HG03045 (cell line): ENCODE results near the gene ARHGDIG.
"Not testable (repeated sequence)": the region's sequence is repeated elsewhere in the genome, so short reads cannot be mapped to it uniquely, and the experiment has no call there.

Experiments
- ATAC-seq: cut with Tn5 transposase; IDR thresholded peaks from one replicate; pipeline ENCODE4 v1.9.1; 2021; ENCODE audit warnings: mild to moderate bottlenecking, moderate library complexity; ENCODE audit not compliant: unreplicated experiment

ARHGDIG gene

DNA sequence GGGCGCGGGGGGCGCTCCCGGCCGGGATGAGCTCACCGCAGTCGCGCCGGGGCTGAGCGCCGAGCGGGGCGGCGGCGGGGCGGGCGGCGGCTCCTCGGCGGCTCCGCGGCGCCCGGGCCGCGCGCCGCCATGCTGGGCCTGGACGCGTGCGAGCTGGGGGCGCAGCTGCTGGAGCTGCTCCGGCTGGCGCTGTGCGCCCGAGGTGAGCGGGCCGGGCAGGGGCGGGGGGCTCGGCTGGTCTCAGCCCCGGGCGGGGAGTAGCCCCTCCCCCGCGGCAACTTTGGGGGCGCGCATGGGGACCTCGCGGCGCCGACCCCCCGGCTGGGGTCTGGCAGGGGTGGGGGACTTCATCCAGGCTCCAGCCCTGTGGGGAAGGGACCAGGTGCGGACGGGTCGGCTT lies at the start of gene ARHGDIG:
Gene ARHGDIG (plus strand): TSS at position 40 of the 400 bp plus-strand sequence. CDS start 90 bp downstream, at position 130.
- no peak for ATAC-seq

DNA sequence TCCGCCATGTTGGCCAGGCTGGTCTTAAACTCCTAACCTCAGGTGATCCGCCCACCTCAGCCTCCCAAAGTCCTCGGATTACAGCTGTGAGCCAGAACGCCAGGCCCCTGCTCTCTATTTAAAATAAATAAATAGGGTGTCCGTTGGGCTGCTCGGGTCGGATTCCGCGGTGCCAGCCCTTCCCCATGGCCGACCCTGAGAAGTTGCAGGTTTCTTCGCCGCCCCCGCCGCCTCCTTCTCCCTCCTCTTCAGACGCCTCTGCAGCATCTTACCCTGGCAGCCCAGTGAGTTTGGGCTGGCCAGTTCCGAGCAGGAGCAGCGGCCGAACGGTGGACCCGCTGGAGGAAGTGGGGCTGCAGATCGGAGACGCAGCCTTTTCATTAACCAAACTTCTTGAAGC lies 49.4 kb upstream of the ARHGDIG start:
- no peak for ATAC-seq

GRCh38 chr16:234468-235305 lies 45.7 kb upstream of the ARHGDIG start, which contains the start of gene FAM234A:
Gene FAM234A, plus strand, starts transcription at chr16:234821. Its CDS starts 19,593 bp downstream, at chr16:254414.
- ATAC-seq = peak; percentile 78

- no peak for ATAC-seq
Observed at GRCh38 chr16:239948-240277, 40.5 kb upstream of the ARHGDIG start.

DNA sequence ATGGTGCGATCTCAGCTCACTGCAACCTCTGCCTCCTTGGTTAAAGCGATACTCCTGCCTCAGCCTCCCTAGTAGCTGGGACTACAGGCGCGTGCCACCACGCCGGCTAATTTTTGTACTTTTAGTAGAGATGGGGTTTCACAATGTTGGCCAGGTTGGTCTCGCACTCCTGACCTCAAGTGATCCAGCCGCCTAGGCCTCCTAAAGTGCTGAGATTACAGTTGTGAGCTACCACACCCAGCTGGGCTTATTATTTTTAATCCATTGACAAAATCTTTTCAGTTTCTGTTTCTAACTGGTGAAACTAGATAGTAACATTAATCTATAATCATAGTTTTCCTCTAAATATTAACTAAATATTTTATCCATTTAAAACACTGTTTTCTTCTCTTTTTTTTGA lies 39.8 kb upstream of the ARHGDIG start:
- no peak for ATAC-seq

GRCh38 chr16:242281-242680 lies 38.1 kb upstream of the ARHGDIG start:
- ATAC-seq = no peak

DNA sequence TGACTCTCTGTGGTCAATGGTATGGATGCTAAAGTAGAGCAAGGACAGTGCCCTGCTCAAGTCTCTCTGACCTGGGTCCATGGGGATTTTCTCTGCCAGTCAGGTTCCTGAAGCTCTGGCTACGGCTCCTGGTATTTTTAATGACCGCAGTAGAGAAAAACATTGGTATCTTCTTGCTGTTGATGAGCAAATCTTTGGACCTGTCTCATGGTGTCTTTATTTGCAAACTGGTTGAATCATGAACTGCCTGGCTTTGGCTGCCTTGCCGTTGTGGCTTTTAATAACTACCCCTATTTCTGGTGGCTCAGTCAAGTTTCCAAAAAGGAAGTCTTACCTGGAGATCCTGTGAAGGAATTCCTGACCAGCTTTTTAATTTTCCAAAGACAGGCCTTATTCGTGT lies 37.0 kb upstream of the ARHGDIG start:
- ATAC-seq = no peak

GRCh38 chr16:245105-245504 lies 35.3 kb upstream of the ARHGDIG start:
- ATAC-seq = no peak

DNA sequence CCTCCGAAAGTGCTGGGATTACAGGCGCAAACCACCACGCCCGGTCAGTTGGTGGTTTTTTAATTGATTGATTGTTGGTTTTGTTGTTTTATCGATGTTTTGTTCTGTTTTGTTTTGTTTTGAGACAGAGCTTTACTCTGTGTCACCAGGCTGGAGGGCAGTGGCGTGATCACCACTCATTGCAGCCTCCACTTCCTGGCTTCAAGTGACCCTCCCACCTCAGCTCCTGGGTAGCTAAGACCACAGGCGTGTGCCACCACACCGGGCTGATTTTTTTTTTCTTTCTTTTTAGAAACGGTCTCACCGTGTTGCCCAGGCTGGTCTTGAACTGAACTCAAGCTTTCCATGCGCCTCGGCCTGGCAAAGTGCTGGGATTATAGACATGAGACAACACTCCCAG lies 33.4 kb upstream of the ARHGDIG start:
- no peak for ATAC-seq

- ATAC-seq = no peak
Observed at GRCh38 chr16:249431-249830, 31.0 kb upstream of the ARHGDIG start.

DNA sequence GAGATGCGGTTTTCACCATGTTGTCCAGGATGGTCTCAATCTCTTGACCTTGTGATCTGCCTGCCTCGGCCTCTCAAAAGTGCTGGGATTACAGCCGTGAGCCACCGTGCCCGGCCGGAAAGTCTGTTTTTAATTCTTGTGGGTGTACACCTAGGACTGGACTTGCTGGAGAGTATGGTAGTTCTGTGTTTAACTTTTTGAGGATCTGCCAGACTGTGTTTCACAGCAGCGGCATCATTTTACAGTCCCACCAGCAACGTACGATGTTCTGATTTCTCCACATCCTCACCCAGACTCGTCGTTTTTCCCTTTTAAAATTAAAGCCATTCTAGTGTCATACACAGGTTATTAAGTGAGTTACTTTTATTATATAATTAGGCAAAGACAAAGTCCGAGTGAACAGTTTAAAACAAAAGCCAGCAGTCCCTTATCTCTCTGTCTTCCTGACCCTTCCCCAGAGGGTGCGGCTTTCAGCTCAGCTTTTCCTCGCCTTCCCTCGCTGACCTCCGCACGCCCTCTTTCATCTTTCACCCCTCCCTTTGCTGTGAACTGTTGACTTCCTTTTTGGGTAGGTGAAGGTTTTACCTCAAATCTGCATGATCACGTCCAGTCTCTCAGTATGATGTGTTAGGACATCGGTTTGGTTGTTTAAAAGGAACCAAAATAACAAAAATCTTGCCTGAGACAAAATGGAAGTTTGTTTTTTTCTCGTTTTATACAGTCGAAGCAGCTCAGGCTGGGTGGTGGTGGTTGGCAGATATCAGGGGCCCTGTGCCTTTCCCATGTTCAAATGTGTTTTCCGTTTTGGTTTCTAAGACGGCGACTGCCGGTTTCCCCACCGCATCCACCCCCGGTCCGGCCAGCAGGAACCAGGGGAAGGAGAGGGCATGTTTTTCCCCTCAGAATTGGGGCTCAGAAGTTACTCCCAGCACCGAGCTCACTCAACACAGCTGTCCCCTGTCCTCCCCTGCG lies 27.7 kb upstream of the ARHGDIG start:
- no peak for ATAC-seq

- ATAC-seq = no peak
Observed at GRCh38 chr16:253833-254232, 26.6 kb upstream of the ARHGDIG start.

GRCh38 chr16:254461-254860 lies 25.9 kb upstream of the ARHGDIG start:
- no peak for ATAC-seq

DNA sequence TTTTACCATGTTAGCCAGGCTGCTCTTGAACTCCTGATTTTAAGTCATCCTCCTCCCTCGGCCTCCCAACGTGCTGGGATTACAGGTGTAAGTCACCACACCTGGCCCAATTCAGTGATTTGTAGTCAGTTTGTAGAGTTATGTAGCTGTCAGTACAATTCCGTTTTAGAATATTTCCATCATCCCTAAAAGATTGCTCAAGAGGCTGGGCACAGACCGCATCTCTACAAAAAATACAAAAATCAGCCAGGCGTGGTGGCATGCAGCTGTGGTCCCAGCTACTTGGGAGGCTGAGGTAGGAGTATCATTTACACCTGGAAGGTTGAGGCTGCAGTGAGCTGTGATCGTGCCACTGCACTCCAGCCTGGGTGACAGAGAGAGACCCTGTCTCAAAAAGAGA lies 25.2 kb upstream of the ARHGDIG start:
- ATAC-seq = no peak

DNA sequence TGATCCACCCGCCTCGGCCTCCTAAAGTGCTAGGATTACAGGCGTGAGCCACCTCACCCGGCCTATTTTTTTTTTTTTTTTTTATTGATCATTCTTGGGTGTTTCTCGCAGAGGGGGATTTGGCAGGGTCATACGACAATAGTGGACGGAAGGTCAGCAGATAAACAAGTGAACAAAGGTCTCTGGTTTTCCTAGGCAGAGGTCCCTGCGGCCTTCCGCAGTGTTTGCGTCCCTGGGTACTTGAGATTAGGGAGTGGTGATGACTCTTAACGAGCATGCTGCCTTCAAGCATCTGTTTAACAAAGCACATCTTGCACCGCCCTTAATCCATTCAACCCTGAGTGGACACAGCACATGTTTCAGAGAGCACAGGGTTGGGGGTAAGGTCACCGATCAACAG lies 22.3 kb upstream of the ARHGDIG start:
- not testable (repeated sequence) for ATAC-seq

DNA sequence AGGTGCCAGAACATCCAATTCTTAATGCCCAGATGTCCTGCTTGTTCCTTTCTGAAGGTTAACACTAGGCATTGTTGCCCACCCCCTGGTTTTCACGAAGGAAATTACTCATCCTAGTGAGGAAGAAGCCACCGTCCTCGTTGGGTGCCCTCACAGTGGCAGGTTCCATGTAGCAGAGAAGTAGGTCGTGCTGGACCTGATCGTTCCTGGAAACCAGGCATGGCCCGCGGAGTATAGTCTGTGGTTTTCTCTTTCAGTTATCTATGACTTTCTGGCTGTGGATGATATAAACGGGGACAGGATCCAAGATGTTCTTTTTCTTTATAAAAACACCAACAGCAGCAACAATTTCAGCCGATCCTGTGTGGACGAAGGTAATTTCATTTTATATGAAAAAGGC lies 21.2 kb upstream of the ARHGDIG start:
- no peak for ATAC-seq

GRCh38 chr16:259814-260253 lies 20.6 kb upstream of the ARHGDIG start:
- ATAC-seq = no peak

- ATAC-seq = no peak
Observed at GRCh38 chr16:260326-260725, 20.1 kb upstream of the ARHGDIG start.

DNA sequence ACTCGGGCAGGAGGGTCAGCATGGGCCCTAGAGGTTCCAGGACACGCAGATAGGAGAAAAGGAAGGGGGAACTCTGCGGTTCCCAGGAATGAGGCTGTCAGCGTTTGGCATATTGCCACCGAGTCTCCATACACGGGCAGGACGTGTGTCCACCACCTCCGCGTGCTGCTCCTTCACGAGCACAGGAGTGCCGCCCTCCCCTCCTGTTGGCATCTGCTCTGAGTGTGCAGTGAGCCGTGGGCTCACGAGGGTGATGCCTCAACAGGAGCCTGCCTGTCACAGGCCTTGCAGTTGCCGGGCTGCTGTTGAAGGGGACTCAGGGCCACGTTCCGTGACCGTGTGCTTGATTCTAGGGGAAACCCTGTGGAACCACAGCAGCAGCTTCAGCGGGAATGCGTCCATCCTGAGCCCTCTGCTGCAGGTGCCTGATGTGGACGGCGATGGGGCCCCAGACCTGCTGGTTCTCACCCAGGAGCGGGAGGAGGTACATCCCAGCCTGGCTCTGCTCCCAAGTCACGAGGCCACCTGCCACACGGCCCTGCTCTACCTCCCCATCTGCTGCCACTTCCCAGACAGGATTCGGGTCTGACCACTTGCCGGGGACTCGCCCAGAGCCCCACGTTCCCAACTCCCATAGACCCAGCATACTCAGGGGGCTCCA lies 19.2 kb upstream of the ARHGDIG start:
- ATAC-seq = no peak

DNA sequence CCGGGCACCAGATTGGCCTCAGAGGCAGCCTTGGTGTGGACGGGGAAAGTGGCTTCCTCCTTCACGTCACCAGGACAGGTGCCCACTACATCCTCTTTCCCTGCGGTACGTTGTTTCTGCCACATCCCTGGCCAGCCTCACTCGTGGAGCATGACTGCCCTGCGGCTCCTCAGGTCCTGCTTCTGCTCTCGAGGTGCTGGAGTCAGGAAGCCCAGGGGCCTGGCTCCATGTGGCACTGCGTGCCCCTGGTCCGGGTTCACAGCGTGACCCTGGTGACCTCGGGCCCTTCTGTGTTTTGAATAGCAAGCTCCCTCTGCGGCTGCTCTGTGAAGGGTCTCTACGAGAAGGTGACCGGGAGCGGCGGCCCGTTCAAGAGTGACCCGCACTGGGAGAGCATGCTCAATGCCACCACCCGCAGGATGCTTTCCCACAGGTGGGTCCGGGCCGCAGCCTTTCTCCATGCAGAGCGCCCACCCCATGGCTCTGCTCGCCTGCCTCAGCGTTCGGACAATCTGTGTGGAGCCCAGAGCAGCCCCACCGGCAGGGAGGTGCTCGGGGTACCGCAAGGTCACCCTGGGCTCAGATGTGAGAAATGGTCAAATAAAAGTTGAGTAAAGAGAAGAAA lies 18.2 kb upstream of the ARHGDIG start:
- no peak for ATAC-seq
